ENCODE data around the gene ADAMTSL1.

DNA sequence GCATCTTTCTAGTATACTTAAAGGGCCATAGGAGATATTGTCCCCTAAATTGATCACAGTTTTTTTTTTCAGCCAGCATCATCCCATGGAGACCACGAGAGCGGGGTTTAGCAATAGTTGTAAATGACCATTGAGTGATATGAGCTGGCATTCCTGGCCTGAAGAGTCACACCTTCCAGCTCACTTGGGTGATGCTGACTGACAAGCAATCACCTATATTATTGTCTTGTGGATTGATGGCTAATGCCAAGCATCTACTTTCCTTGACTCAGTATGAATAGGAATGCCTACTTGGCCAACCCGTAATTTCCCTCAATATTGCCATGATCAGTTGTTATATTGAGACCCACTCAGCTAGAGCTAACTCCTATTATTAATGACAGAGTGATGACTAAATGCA lies 70.5 kb downstream of the ADAMTSL1 start:
- TF ChIP-seq, protein P1, sequence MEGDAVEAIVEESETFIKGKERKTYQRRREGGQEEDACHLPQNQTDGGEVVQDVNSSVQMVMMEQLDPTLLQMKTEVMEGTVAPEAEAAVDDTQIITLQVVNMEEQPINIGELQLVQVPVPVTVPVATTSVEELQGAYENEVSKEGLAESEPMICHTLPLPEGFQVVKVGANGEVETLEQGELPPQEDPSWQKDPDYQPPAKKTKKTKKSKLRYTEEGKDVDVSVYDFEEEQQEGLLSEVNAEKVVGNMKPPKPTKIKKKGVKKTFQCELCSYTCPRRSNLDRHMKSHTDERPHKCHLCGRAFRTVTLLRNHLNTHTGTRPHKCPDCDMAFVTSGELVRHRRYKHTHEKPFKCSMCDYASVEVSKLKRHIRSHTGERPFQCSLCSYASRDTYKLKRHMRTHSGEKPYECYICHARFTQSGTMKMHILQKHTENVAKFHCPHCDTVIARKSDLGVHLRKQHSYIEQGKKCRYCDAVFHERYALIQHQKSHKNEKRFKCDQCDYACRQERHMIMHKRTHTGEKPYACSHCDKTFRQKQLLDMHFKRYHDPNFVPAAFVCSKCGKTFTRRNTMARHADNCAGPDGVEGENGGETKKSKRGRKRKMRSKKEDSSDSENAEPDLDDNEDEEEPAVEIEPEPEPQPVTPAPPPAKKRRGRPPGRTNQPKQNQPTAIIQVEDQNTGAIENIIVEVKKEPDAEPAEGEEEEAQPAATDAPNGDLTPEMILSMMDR (IDR thresholded peaks at IDR 0.05), result no peak
- TF ChIP-seq POLR2AphosphoS5 (IDR thresholded peaks at IDR 0.05) (no peak), POLR2A (IDR thresholded peaks at IDR 0.05) (no peak)
